Measurements from ENCODE around the gene TMEM259.

TMEM259 gene

DNA sequence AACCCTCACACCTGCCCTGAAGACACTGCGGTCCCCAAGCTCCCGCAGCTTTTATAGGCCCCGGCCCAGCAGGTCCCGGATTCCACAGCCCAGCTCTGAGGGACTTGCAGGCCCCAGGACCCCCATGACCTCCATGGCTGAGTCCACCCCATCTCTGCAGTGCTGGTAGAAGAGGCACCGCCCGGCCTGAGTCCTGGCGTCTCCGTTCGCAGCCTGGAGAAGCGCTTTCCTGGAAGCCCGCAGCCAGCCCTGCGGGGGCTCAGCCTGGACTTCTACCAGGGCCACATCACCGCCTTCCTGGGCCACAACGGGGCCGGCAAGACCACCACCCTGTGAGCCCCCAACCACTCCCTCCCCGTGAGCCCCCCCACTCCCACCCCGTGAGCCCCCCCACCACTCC, 28.2 kb upstream of the TMEM259 start:
- H3K4me3 Mint-ChIP-seq = no peak overlapping the region
- no peaks in the 10 kb centered on the region for H3K27me3 Mint-ChIP-seq
- H3K9me3 Mint-ChIP-seq = no peaks in the 10 kb centered on the region
- peaks cover 33% of the 10 kb centered on the region for H3K36me3 Mint-ChIP-seq
- peaks cover 15% of the 10 kb centered on the region for H3K4me1 Mint-ChIP-seq
- no peak for ATAC-seq
- H3K27ac Mint-ChIP-seq = no peak overlapping the region

DNA sequence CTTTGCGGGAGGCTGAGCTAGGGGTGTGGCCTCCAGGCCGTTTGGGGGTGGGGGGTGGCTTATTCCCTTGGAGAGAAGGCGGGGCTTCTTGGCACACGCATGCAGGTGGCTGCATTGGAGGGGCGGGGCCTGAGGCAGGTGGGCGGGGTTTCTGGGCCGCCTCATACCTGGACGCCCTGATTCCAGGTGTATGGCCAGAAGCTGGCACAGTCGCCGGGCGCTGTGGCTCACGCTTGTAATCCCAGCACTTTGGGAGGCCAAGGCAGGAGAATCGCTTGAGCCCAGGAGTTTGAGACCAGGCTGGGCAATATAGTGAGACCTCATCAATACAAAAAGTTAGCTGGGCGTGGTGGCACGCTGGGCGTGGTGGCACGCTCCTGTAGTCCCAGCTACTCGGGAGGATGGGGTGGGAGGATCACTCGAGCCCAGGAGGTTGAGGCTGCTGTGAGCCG, 26.8 kb upstream of the TMEM259 start:
- Mint-ChIP-seq H3K4me3 (no peak overlapping the region), H3K27me3 (no peaks in the 10 kb centered on the region), H3K4me1 (peaks cover 10% of the 10 kb centered on the region), H3K36me3 (peaks cover 30% of the 10 kb centered on the region), H3K27ac (no peak overlapping the region), H3K9me3 (no peaks in the 10 kb centered on the region)
- ATAC-seq = no peak

DNA sequence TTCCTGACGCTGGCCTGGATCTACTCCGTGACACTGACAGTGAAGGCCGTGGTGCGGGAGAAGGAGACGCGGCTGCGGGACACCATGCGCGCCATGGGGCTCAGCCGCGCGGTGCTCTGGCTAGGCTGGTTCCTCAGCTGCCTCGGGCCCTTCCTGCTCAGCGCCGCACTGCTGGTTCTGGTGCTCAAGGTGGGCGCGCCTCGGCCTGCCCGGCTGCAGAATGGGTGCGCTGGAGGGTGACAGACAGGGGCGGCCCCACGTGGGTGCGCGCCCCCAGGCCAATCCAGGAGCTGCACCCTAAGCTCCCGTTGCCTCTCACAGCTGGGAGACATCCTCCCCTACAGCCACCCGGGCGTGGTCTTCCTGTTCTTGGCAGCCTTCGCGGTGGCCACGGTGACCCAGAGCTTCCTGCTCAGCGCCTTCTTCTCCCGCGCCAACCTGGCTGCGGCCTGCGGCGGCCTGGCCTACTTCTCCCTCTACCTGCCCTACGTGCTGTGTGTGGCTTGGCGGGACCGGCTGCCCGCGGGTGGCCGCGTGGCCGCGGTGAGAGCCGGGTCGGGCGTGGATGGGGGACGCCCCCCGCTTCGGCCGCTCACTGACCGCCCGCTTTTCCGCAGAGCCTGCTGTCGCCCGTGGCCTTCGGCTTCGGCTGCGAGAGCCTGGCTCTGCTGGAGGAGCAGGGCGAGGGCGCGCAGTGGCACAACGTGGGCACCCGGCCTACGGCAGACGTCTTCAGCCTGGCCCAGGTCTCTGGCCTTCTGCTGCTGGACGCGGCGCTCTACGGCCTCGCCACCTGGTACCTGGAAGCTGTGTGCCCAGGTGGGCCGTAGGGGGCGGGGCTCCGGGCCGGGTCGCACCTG, 26.1 kb upstream of the TMEM259 start:
- H3K9me3 Mint-ChIP-seq = no peaks in the 10 kb centered on the region
- H3K36me3 Mint-ChIP-seq = peaks cover 33% of the 10 kb centered on the region
- H3K4me1 Mint-ChIP-seq = peaks cover 12% of the 10 kb centered on the region
- H3K27me3 Mint-ChIP-seq = no peaks in the 10 kb centered on the region
- no peak overlapping the region for H3K4me3 Mint-ChIP-seq
- peak; percentile 44 for ATAC-seq
- H3K27ac Mint-ChIP-seq = no peak overlapping the region

- Mint-ChIP-seq H3K9me3 (no peaks in the 10 kb centered on the region), H3K27me3 (no peaks in the 10 kb centered on the region), H3K4me3 (no peak overlapping the region), H3K27ac (no peak overlapping the region), H3K4me1 (peaks cover 16% of the 10 kb centered on the region), H3K36me3 (peaks cover 27% of the 10 kb centered on the region)
- ATAC-seq = no peak
Observed at GRCh38 chr19:1046117-1046626, 25.2 kb upstream of the TMEM259 start.

- peak; percentile 42 for ATAC-seq
- peaks cover 26% of the 10 kb centered on the region for H3K36me3 Mint-ChIP-seq
- no peak overlapping the region for H3K4me3 Mint-ChIP-seq
- H3K9me3 Mint-ChIP-seq = no peaks in the 10 kb centered on the region
- peaks cover 24% of the 10 kb centered on the region for H3K4me1 Mint-ChIP-seq
- H3K27ac Mint-ChIP-seq = no peak overlapping the region
- H3K27me3 Mint-ChIP-seq = no peaks in the 10 kb centered on the region
Observed at GRCh38 chr19:1045247-1045603, 24.3 kb upstream of the TMEM259 start.

DNA sequence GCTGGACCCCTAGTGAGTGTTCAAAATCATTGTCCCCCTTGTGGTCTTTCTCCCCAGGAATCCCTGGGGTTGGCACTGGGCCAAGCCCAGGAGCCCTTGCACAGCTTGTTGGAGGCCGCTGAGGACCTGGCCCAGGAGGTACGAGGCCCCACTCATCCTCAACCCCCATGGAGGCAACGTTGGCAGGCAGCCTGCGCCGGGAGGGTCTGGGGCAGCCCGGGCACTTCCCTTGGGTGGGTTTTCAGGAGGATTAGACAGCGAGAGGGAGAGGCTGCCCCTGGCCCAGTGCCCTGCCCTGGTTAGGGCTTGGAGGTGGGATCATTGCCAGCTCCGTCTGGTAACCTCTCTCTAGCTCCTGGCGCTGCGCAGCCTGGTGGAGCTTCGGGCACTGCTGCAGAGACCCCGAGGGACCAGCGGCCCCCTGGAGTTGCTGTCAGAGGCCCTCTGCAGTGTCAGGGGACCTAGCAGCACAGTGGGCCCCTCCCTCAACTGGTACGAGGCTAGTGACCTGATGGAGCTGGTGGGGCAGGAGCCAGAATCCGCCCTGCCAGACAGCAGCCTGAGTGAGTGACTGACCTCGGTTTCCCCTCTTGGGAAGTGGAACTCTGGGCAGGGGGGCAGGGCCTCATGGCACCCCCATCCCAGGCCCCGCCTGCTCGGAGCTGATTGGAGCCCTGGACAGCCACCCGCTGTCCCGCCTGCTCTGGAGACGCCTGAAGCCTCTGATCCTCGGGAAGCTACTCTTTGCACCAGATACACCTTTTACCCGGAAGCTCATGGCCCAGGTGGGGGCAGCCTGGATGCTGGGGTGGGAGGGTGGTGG, 22.0 kb upstream of the TMEM259 start:
- Mint-ChIP-seq H3K4me1 (peaks cover 45% of the 10 kb centered on the region), H3K27ac (no peak overlapping the region), H3K27me3 (no peaks in the 10 kb centered on the region), H3K9me3 (no peaks in the 10 kb centered on the region), H3K4me3 (no peak overlapping the region), H3K36me3 (peaks cover 33% of the 10 kb centered on the region)
- ATAC-seq = no peak

- peaks cover 42% of the 10 kb centered on the region for H3K36me3 Mint-ChIP-seq
- no peak overlapping the region for H3K27ac Mint-ChIP-seq
Observed at GRCh38 chr19:1041835-1042685, 21.1 kb upstream of the TMEM259 start.

DNA sequence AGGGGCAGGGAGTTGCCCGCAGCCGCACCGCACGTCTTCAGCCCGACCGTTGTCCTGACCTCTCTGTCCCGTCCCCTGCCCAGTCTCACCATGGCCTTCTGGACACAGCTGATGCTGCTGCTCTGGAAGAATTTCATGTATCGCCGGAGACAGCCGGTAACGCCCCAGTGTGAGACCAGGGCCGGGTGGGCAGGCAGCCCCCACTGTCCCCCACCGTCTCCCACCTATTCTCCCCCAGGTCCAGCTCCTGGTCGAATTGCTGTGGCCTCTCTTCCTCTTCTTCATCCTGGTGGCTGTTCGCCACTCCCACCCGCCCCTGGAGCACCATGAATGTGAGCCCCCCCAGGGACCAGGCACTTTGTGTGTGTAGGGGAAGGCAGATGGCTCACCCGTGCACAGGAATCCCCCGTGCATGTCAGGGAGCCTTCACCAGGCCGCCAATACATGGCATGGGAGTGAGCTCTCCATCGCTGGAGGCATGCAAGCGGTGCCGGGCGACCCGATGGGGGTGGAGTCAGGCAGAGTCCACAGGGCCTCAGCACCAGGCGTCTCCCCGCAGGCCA, 20.4 kb upstream of the TMEM259 start:
- peaks cover 58% of the 10 kb centered on the region for H3K4me1 Mint-ChIP-seq
- peak overlapping the region; percentile 91 for H3K4me3 Mint-ChIP-seq
- H3K27me3 Mint-ChIP-seq = no peaks in the 10 kb centered on the region
- peaks cover 49% of the 10 kb centered on the region for H3K36me3 Mint-ChIP-seq
- peak overlapping the region; percentile 96 for H3K27ac Mint-ChIP-seq
- no peak for ATAC-seq
- no peaks in the 10 kb centered on the region for H3K9me3 Mint-ChIP-seq

More at GRCh38 chr19:1041835-1042685, 21.1 kb upstream of the TMEM259 start:
- ATAC-seq = no peak
- H3K9me3 Mint-ChIP-seq = no peaks in the 10 kb centered on the region
- H3K27me3 Mint-ChIP-seq = no peaks in the 10 kb centered on the region
- H3K4me3 Mint-ChIP-seq = no peak overlapping the region
- peaks cover 53% of the 10 kb centered on the region for H3K4me1 Mint-ChIP-seq

- no peaks in the 10 kb centered on the region for H3K27me3 Mint-ChIP-seq
- H3K4me1 Mint-ChIP-seq = peaks cover 65% of the 10 kb centered on the region
- peak overlapping the region; percentile 91 for H3K4me3 Mint-ChIP-seq
- no peaks in the 10 kb centered on the region for H3K9me3 Mint-ChIP-seq
- ATAC-seq = peak; percentile 75
- H3K27ac Mint-ChIP-seq = peak overlapping the region; percentile 96
- H3K36me3 Mint-ChIP-seq = peaks cover 56% of the 10 kb centered on the region
Observed at GRCh38 chr19:1040476-1041271, 19.8 kb upstream of the TMEM259 start.

- peak within 1 kb of the TSS; percentile 91 for H3K4me3 Mint-ChIP-seq
- peaks cover 57% of the 10 kb centered on the region for H3K36me3 Mint-ChIP-seq
- H3K4me1 Mint-ChIP-seq = peaks cover 66% of the 10 kb centered on the region
- H3K27me3 Mint-ChIP-seq = no peaks in the 10 kb centered on the region
- peak; percentile 91 for ATAC-seq
- H3K27ac Mint-ChIP-seq = peak within 1 kb of the TSS; percentile 96
- H3K9me3 Mint-ChIP-seq = no peaks in the 10 kb centered on the region
Observed at GRCh38 chr19:1039646-1040475, 18.9 kb upstream of the TMEM259 start, which contains the start of gene ABCA7. Gene ABCA7, plus strand, starts transcription at chr19:1040107. Its CDS starts 1,255 bp downstream, at chr19:1041362.

GRCh38 chr19:1038978-1039645, 18.2 kb upstream of the TMEM259 start:
- Mint-ChIP-seq H3K36me3 (peaks cover 51% of the 10 kb centered on the region), H3K27me3 (no peaks in the 10 kb centered on the region), H3K9me3 (no peaks in the 10 kb centered on the region), H3K27ac (peak overlapping the region; percentile 96), H3K4me1 (peaks cover 66% of the 10 kb centered on the region), H3K4me3 (peak overlapping the region; percentile 91)
- ATAC-seq = no peak

GRCh38 chr19:1037621-1038064, 16.7 kb upstream of the TMEM259 start:
- ATAC-seq = peak; percentile 28
- no peaks in the 10 kb centered on the region for H3K27me3 Mint-ChIP-seq
- H3K4me3 Mint-ChIP-seq = peak overlapping the region; percentile 66
- H3K27ac Mint-ChIP-seq = peak overlapping the region; percentile 96
- H3K4me1 Mint-ChIP-seq = peaks cover 69% of the 10 kb centered on the region
- H3K36me3 Mint-ChIP-seq = peaks cover 51% of the 10 kb centered on the region
- H3K9me3 Mint-ChIP-seq = no peaks in the 10 kb centered on the region
